GOT3 (cell line): ENCODE results near the gene CIB2.

Experiments used
- DNase-seq: peaks from one replicate; lab custom pipeline; 2025; ENCODE audit warnings: mixed read lengths; lab: John Stamatoyannopoulos, UW

Gene CIB2

GRCh38 chr15:78149068-78149804 is 18.0 kb upstream of the CIB2 start, which contains the start of gene IDH3A:
Gene IDH3A, plus strand, starts transcription at chr15:78149362. Its CDS starts 42 bp downstream, at chr15:78149404.
- peak; percentile 96 for DNase-seq

GRCh38 chr15:78148392-78149067 is 17.3 kb upstream of the CIB2 start:
- no peak for DNase-seq

GRCh38 chr15:78147566-78147965 is 16.3 kb upstream of the CIB2 start:
- DNase-seq = no peak

- DNase-seq = no peak
Observed at GRCh38 chr15:78146425-78147154, 15.3 kb upstream of the CIB2 start.

- no peak for DNase-seq
Observed at GRCh38 chr15:78142332-78142731, 11.1 kb upstream of the CIB2 start.

GRCh38 chr15:78140292-78140691 is 9.0 kb upstream of the CIB2 start:
- no peak for DNase-seq

- DNase-seq = no peak
Observed at GRCh38 chr15:78139578-78139977, 8.3 kb upstream of the CIB2 start.

- no peak for DNase-seq
Observed at GRCh38 chr15:78133801-78134200, 2.6 kb upstream of the CIB2 start.

- DNase-seq = no peak
Observed at GRCh38 chr15:78130466-78131294, 565 bp downstream of the CIB2 start.

GRCh38 chr15:78129751-78130287 is 1.4 kb downstream of the CIB2 start:
- no peak for DNase-seq

GRCh38 chr15:78129077-78129750 is 2.0 kb downstream of the CIB2 start:
- DNase-seq = no peak

- DNase-seq = no peak
Observed at GRCh38 chr15:78127882-78128281, 3.4 kb downstream of the CIB2 start.

- DNase-seq = no peak
Observed at GRCh38 chr15:78125267-78125666, 6.0 kb downstream of the CIB2 start.

- DNase-seq = no peak
Observed at GRCh38 chr15:78120523-78120922, 10.7 kb downstream of the CIB2 start.

- no peak for DNase-seq
Observed at GRCh38 chr15:78112551-78112950, 18.7 kb downstream of the CIB2 start.

GRCh38 chr15:78111788-78112187 is 19.5 kb downstream of the CIB2 start:
- DNase-seq = no peak

GRCh38 chr15:78110916-78111475 is 20.2 kb downstream of the CIB2 start:
- no peak for DNase-seq

GRCh38 chr15:78110096-78110495 is 21.1 kb downstream of the CIB2 start:
- DNase-seq = no peak

GRCh38 chr15:78109156-78109555 is 22.1 kb downstream of the CIB2 start:
- DNase-seq = no peak

GRCh38 chr15:78108300-78109084 is 22.8 kb downstream of the CIB2 start:
- peak; percentile 17 for DNase-seq
